Measurements from ENCODE around the gene ESPN.
A peak's percentile ranks its signal among the peaks of the same experiment; 100 is the strongest.
"Not testable (repeated sequence)": the region's sequence is repeated elsewhere in the genome, so short reads cannot be mapped to it uniquely, and the experiment has no call there.

Gene ESPN

GRCh38 chr1:6428453-6428852 lies 3.9 kb downstream of the ESPN start:
- not testable (repeated sequence) for DNase-seq

GRCh38 chr1:6429660-6430411 lies 5.3 kb downstream of the ESPN start:
- DNase-seq: not testable (repeated sequence)

- not testable (repeated sequence) for DNase-seq
These were observed 7.3 kb downstream of the ESPN start for GRCh38 chr1:6431645-6432579.

GRCh38 chr1:6434186-6434585 lies 9.6 kb downstream of the ESPN start:
- no peak for DNase-seq

GRCh38 chr1:6435129-6435528 lies 10.6 kb downstream of the ESPN start:
- DNase-seq: no peak

GRCh38 chr1:6435547-6435946 lies 11.0 kb downstream of the ESPN start:
- no peak for DNase-seq

- not testable (repeated sequence) for DNase-seq
These were observed 11.7 kb downstream of the ESPN start for GRCh38 chr1:6436277-6436676.

GRCh38 chr1:6437012-6437700 lies 12.6 kb downstream of the ESPN start:
- DNase-seq: not testable (repeated sequence)

- peak; percentile 53 for DNase-seq
These were observed 13.5 kb downstream of the ESPN start for GRCh38 chr1:6438047-6438525.

GRCh38 chr1:6440198-6441126 lies 15.9 kb downstream of the ESPN start:
- DNase-seq: peak; percentile 21

- DNase-seq: no peak
These were observed 17.0 kb downstream of the ESPN start for GRCh38 chr1:6441586-6441985.

GRCh38 chr1:6443339-6444115 lies 19.0 kb downstream of the ESPN start:
- DNase-seq: no peak

GRCh38 chr1:6444377-6444776 lies 19.8 kb downstream of the ESPN start:
- DNase-seq: no peak

- DNase-seq: no peak
These were observed 20.6 kb downstream of the ESPN start for GRCh38 chr1:6445062-6445763.

- not testable (repeated sequence) for DNase-seq
These were observed 21.4 kb downstream of the ESPN start for GRCh38 chr1:6445929-6446328.

GRCh38 chr1:6446665-6447015 lies 22.1 kb downstream of the ESPN start:
- DNase-seq: no peak

- peak; percentile 5 for DNase-seq
These were observed 22.6 kb downstream of the ESPN start for GRCh38 chr1:6447016-6447817.

- peak; percentile 67 for DNase-seq
These were observed 23.5 kb downstream of the ESPN start for GRCh38 chr1:6447818-6448748.

Data from NCI-H748 treated with DMSO at 0.1 percent for 48 hours (cell line).